ENCODE results near the gene THAP3.
"Not testable (repeated sequence)": the region's sequence is repeated elsewhere in the genome, so short reads cannot be mapped to it uniquely, and the experiment has no call there.

Gene THAP3

GRCh38 chr1:6634371-6635052 lies 9.8 kb downstream of the THAP3 start:
- POLR2A ChIA-PET, result no interaction called here
- DNase-seq (ENCODE audit: extremely low spot score), result no peak
- peak; percentile 45 for TF ChIP-seq CTCF (IDR thresholded peaks at IDR 0.05; ENCODE audit: control extremely low read depth, extremely low read depth, low read depth, missing control alignments)
- CTCF ChIA-PET, result interaction anchor here (1.0 to 1.4 kb wide), 5 partner anchors 11 to 148 kb away, joined by 3 to 5 read pairs (median 3); no protein-coding TSS in a partner anchor

- DNase-seq (ENCODE audit: extremely low spot score), result no peak
- TF ChIP-seq CTCF (IDR thresholded peaks at IDR 0.05; ENCODE audit: control extremely low read depth, extremely low read depth, low read depth, missing control alignments), result no peak
- CTCF ChIA-PET, result interaction anchor here (1.2 to 2.7 kb wide), 5 partner anchors 10 to 148 kb away, joined by 3 to 24 read pairs (median 4); no protein-coding TSS in a partner anchor
- POLR2A ChIA-PET, result no interaction called here
These were observed 10.7 kb downstream of the THAP3 start for GRCh38 chr1:6635161-6635909.

- TF ChIP-seq CTCF (IDR thresholded peaks at IDR 0.05; ENCODE audit: control extremely low read depth, extremely low read depth, low read depth, missing control alignments), result no peak
- no peak for DNase-seq (ENCODE audit: extremely low spot score)
- ChIA-PET POLR2A (no interaction called here), CTCF (interaction anchor here (0.9 to 2.7 kb wide), 3 partner anchors 10 to 65 kb away, joined by 3 to 24 read pairs (median 3); partner anchors contain the start of gene DNAJC11)
These were observed 11.5 kb downstream of the THAP3 start for GRCh38 chr1:6635910-6636760.

- POLR2A ChIA-PET; DNase-seq (ENCODE audit: extremely low spot score): not testable (repeated sequence)
- CTCF ChIA-PET, result interaction anchor here (0.9 to 2.7 kb wide), 3 partner anchors 9 to 65 kb away, joined by 3 to 24 read pairs (median 3); partner anchors contain the start of gene DNAJC11
These were observed 12.1 kb downstream of the THAP3 start for GRCh38 chr1:6636778-6637177.

- ChIA-PET POLR2A (no interaction called here), CTCF (interaction anchor here (1.4 to 2.7 kb wide), 2 partner anchors 8 to 64 kb away, joined by 3 to 24 read pairs; partner anchors contain the start of gene DNAJC11)
- no peak for TF ChIP-seq CTCF (IDR thresholded peaks at IDR 0.05; ENCODE audit: control extremely low read depth, extremely low read depth, low read depth, missing control alignments)
- no peak for DNase-seq (ENCODE audit: extremely low spot score)
These were observed 13.1 kb downstream of the THAP3 start for GRCh38 chr1:6637770-6638169.

- ChIA-PET POLR2A (no interaction called here), CTCF (interaction anchor here (2.7 kb wide), 1 partner anchor 8 kb away, joined by 24 read pairs; no protein-coding TSS in a partner anchor)
- DNase-seq (ENCODE audit: extremely low spot score), result no peak
- TF ChIP-seq CTCF (IDR thresholded peaks at IDR 0.05; ENCODE audit: control extremely low read depth, extremely low read depth, low read depth, missing control alignments), result no peak
These were observed 13.6 kb downstream of the THAP3 start for GRCh38 chr1:6638226-6638625.

- not testable (repeated sequence) for DNase-seq (ENCODE audit: extremely low spot score)
- ChIA-PET CTCF (interaction anchor here (0.6 to 13.5 kb wide), 5 partner anchors 13 to 152 kb away, joined by 3 to 123 read pairs (median 3); partner anchors contain the start of genes NOL9 and PLEKHG5), POLR2A (interaction anchor here (0.9 kb wide), 1 partner anchor 9 kb away, joined by 3 read pairs; no protein-coding TSS in a partner anchor)
These were observed 16.2 kb downstream of the THAP3 start for GRCh38 chr1:6640867-6641266.
